HL-60 (cell line): ENCODE data around the gene STXBP5L.

Source experiments
- DNase-seq, 2 experiments: peaks; one replicate each; pipeline ENCODE4 v3.0.0-alpha.2; 2010 to 2020; ENCODE audit warnings: low read depth in 1 of 2, low spot score in 1 of 2
- H3K27ac ChIP-seq: fragments of 250-450 bp; sonication (Bioruptor Pico); replicated peaks from 2 replicates; pipeline ENCODE4 v1.5.1; 2020; ENCODE audit warnings: mild to moderate bottlenecking, moderate library complexity
- H3K27me3 ChIP-seq: fragments of 250-450 bp; sonication (Bioruptor Pico); 2 replicates; pipeline ENCODE4 v1.5.1; 2021; ENCODE audit warnings: mild to moderate bottlenecking, moderate library complexity; ENCODE audit not compliant: insufficient read depth, poor library complexity, severe bottlenecking
- H3K4me3 ChIP-seq: replicated peaks from 2 replicates; pipeline ENCODE4 v1.5.1; 2011; ENCODE audit warnings: mild to moderate bottlenecking, control low read depth, low read length; ENCODE audit not compliant: insufficient read depth
- GABPA ChIP-seq: IDR thresholded peaks from 2 replicates; pipeline ENCODE4 v1.6.1; 2012; ENCODE audit warnings: low read depth
- POLR2AphosphoS5 ChIP-seq: IDR thresholded peaks from 2 replicates; pipeline ENCODE4 v1.6.1; 2012; ENCODE audit warnings: low read depth
- SPI1 ChIP-seq: IDR thresholded peaks from 2 replicates; pipeline ENCODE4 v1.6.1; 2012; ENCODE audit warnings: low read depth, mild to moderate bottlenecking, borderline replicate concordance
- TF ChIP-seq, protein P1 (sequence below): IDR thresholded peaks from one replicate; pipeline ENCODE4 v1.5.1; 2011; ENCODE audit warnings: low read length, control low read depth, inconsistent platforms; ENCODE audit not compliant: insufficient read depth
- TF ChIP-seq, protein P2 (sequence below): IDR thresholded peaks from 2 replicates; pipeline ENCODE4 v1.6.1; 2012; ENCODE audit warnings: low read depth; ENCODE audit not compliant: insufficient replicate concordance

Gene STXBP5L

DNA sequence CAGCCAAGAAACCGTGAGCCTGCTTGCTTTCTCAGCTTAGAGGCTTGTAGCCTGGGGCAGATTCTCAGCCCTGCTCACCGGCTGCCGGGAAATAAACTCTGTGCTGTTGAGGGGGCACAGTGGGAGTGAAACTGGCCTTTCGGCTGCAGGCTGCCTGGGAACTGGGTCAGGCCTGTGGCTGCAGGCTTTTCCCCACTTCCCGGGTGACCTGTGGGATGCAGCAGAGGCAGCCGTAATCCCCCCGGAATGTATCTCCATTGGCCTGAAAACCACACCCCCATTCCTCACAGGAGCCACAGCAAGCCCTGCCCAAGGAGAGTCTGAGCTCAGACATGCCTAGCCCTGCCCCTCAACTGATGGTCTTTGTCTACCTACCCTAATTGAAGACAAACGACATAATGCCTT lies 110.9 kb downstream of the STXBP5L start:
- Histone ChIP-seq H3K27me3 (no peaks in the 10 kb centered on the region), H3K4me3 (no peak overlapping the region), H3K27ac (no peak overlapping the region)
- TF ChIP-seq POLR2AphosphoS5 (no peak), SPI1 (no peak), GABPA (no peak)
- TF ChIP-seq, protein P1, sequence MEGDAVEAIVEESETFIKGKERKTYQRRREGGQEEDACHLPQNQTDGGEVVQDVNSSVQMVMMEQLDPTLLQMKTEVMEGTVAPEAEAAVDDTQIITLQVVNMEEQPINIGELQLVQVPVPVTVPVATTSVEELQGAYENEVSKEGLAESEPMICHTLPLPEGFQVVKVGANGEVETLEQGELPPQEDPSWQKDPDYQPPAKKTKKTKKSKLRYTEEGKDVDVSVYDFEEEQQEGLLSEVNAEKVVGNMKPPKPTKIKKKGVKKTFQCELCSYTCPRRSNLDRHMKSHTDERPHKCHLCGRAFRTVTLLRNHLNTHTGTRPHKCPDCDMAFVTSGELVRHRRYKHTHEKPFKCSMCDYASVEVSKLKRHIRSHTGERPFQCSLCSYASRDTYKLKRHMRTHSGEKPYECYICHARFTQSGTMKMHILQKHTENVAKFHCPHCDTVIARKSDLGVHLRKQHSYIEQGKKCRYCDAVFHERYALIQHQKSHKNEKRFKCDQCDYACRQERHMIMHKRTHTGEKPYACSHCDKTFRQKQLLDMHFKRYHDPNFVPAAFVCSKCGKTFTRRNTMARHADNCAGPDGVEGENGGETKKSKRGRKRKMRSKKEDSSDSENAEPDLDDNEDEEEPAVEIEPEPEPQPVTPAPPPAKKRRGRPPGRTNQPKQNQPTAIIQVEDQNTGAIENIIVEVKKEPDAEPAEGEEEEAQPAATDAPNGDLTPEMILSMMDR: no peak
- TF ChIP-seq, protein P2, sequence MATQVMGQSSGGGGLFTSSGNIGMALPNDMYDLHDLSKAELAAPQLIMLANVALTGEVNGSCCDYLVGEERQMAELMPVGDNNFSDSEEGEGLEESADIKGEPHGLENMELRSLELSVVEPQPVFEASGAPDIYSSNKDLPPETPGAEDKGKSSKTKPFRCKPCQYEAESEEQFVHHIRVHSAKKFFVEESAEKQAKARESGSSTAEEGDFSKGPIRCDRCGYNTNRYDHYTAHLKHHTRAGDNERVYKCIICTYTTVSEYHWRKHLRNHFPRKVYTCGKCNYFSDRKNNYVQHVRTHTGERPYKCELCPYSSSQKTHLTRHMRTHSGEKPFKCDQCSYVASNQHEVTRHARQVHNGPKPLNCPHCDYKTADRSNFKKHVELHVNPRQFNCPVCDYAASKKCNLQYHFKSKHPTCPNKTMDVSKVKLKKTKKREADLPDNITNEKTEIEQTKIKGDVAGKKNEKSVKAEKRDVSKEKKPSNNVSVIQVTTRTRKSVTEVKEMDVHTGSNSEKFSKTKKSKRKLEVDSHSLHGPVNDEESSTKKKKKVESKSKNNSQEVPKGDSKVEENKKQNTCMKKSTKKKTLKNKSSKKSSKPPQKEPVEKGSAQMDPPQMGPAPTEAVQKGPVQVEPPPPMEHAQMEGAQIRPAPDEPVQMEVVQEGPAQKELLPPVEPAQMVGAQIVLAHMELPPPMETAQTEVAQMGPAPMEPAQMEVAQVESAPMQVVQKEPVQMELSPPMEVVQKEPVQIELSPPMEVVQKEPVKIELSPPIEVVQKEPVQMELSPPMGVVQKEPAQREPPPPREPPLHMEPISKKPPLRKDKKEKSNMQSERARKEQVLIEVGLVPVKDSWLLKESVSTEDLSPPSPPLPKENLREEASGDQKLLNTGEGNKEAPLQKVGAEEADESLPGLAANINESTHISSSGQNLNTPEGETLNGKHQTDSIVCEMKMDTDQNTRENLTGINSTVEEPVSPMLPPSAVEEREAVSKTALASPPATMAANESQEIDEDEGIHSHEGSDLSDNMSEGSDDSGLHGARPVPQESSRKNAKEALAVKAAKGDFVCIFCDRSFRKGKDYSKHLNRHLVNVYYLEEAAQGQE: no peak
- DNase-seq: no peak

DNA sequence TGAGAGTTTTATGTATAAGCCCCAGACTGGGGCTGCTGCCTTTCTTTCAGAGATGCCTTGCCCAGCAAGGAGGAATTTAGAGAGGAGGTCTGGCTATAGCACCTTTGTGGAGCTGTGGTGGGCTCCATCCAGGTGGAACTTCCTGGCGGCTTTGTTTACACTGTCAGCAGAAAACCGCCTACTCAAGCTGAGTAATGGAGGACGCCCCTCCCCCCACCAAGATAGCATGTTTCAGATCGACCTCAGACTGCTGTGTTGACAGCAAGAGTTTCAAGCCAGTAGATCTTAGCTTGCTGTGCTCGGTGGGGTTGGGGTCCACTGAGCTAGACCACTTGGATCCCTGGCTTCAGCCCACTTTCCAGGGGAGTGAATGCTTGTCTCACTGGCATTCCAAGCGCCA lies 155.6 kb downstream of the STXBP5L start:
- Histone ChIP-seq H3K4me3 (no peak overlapping the region), H3K27me3 (no peaks in the 10 kb centered on the region), H3K27ac (no peak overlapping the region)
- DNase-seq: no peak
- no peak for TF ChIP-seq SPI1
- TF ChIP-seq POLR2AphosphoS5: no peak
- TF ChIP-seq, protein P2: no peak

DNA sequence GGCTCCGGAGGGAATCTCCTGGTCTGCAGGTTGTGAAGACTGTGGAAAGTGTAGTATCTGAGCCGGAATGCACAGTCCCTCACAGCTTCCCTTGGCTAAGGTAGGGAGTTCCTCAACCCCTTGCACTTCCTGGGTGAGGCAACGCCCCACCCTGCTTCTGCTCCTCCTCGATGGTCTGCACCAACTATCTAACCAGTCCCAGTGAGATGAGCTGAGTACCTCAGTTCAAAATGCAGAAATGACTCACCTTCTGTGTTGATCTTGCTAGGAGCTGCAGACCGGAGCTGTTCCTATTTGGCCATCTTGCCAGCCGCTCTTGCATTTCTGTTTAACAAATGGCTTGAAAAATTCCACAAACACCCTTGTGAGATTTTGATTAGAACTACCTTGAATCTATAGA lies 156.1 kb downstream of the STXBP5L start:
- TF ChIP-seq SPI1: no peak
- no peak for TF ChIP-seq GABPA
- TF ChIP-seq, protein P1: no peak
- TF ChIP-seq, protein P2: no peak
- TF ChIP-seq POLR2AphosphoS5: no peak
- no peak overlapping the region for H3K27ac ChIP-seq
- H3K27me3 ChIP-seq: no peaks in the 10 kb centered on the region
- H3K4me3 ChIP-seq: no peak overlapping the region
- no peak for DNase-seq

DNA sequence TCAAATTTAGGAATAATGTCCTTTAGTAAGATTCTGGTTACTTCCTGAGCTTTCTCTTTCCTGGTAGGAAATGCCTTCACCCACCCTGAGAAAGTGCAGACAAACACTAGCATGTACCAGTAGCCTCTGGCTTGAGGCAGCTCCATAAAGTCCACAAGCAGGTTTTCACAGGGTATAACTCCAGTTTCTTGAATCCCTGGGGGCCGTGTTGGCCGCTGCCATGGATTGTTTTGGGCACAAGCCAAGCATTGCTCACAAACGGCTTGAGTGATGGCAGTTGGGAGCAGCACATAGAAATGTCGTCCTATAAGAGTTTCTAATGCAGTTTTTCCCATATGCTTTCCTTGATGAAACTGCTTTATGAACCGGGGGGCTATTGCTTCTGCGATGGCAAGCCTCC lies 164.1 kb downstream of the STXBP5L start:
- DNase-seq: no peak
- H3K27me3 ChIP-seq: no peaks in the 10 kb centered on the region

More for the DNA sequence above, 164.1 kb downstream of the STXBP5L start:
- H3K27ac ChIP-seq: no peak overlapping the region
- TF ChIP-seq POLR2AphosphoS5 (no peak), SPI1 (no peak), GABPA (no peak)
- TF ChIP-seq, protein P1: no peak
- TF ChIP-seq, protein P2: no peak
- H3K4me3 ChIP-seq: no peak overlapping the region
